ENCODE measurements around the gene CYLD. TPM values are rescaled to one million over a fixed set of nuclear protein-coding genes. Genes with fewer than 3 reads are reported as not detected.
A peak's percentile ranks its signal among the peaks of the same experiment; 100 is the strongest.

Gene CYLD
- total and polyA plus RNA-seq, 2 of the 4 experiments (the other 2 are of a cell fraction): 16.2 to 37.3 TPM

GRCh38 chr16:50719401-50720337 lies 22.2 kb upstream of the CYLD start:
- H2BK120ac ChIP-seq (ENCODE audit: low read depth, low read length): no peak overlapping the region
- no peak overlapping the region for H2BK20ac ChIP-seq (ENCODE audit: low read depth, low read length)
- no peak overlapping the region for H4K8ac ChIP-seq (ENCODE audit: low read depth in 2 of 2, low read length in 2 of 2)
- no peak overlapping the region for H3K9ac ChIP-seq (ENCODE audit: low read depth, low read length)
- H3K9me1 ChIP-seq (ENCODE audit: insufficient read depth, low read length): no peaks in the 10 kb centered on the region
- H3K18ac ChIP-seq (ENCODE audit: low read depth, low read length): no peak overlapping the region
- H3K4ac ChIP-seq (ENCODE audit: low read depth, low read length): no peak overlapping the region
- H4K20me1 ChIP-seq (ENCODE audit: insufficient read depth, low read length): no peaks in the 10 kb centered on the region
- no peak overlapping the region for H3K23ac ChIP-seq (ENCODE audit: low read depth, low read length)
- WGBS, 2 experiments (ENCODE audit: extremely low coverage in 2 of 2, insufficient read length in 1 of 2): 89% methylated on average over 4 of the region's 20 CpGs; no CpG with 5 or more reads in 1 of the 2 experiments
- H3K27me3 ChIP-seq (ENCODE audit: control insufficient read depth, insufficient read depth, low read length): no peaks in the 10 kb centered on the region; the same call in 1 of the 2 replicates
- no peak overlapping the region for H2BK5ac ChIP-seq (ENCODE audit: low read depth, low read length, poor library complexity, severe bottlenecking)
- DNase-seq (no peak), ATAC-seq (ENCODE audit: low read depth) (no peak)
- H2AK9ac ChIP-seq (replicated peaks; ENCODE audit: low read depth, low read length, poor library complexity): peak overlapping the region; percentile 10
- H3K4me1 ChIP-seq (ENCODE audit: control insufficient read depth, insufficient read depth, low read length): no peaks in the 10 kb centered on the region
- H3K56ac ChIP-seq (ENCODE audit: extremely low read depth, insufficient read depth, low read length): no peak overlapping the region
- in situ Hi-C loops (cut with MboI; ENCODE audit: low sequenced_read_pairs) (no loop called here), intact Hi-C loops (cut with micrococcal nuclease) (no loop called here), dilution Hi-C loops (cut with HindIII; ENCODE audit: low sequenced_read_pairs, unreplicated experiment) (no loop called here)
- no peaks in the 10 kb centered on the region; the same call in 1 of the 2 replicates for H3K9me3 ChIP-seq (ENCODE audit: control insufficient read depth, insufficient read depth, low read length)
- BruUV-seq (replicated peaks): no TSS peak
- H3K4me3 ChIP-seq (ENCODE audit: insufficient read depth, low read depth, low read length): no peak overlapping the region
- no peaks in the 10 kb centered on the region for H3K79me1 ChIP-seq (ENCODE audit: low read depth in 1 of 2, low read length in 2 of 2)
- H2AK5ac ChIP-seq (ENCODE audit: low read depth, low read length): no peak overlapping the region
- CTCF ChIA-PET: interaction anchor here (0.6 to 1.2 kb wide), 2 partner anchors 9 to 87 kb away, joined by 3 read pairs; no protein-coding TSS in a partner anchor
- peak overlapping the region; percentile 23 for H2AFZ ChIP-seq (replicated peaks; ENCODE audit: low read length, poor library complexity)
- no peak overlapping the region for H4K5ac ChIP-seq (ENCODE audit: low read depth, low read length)
- H3K4me2 ChIP-seq (ENCODE audit: low read depth, low read length): no peak overlapping the region
- H2BK15ac ChIP-seq (ENCODE audit: low read depth, low read length): no peak overlapping the region
- H4K91ac ChIP-seq (ENCODE audit: insufficient read depth, low read depth, low read length): no peak overlapping the region
- POLR2A ChIA-PET (ENCODE audit: unreplicated experiment): no interaction called here
- H3K27ac ChIP-seq (ENCODE audit: insufficient read depth, low read length): no peak overlapping the region
- H3K14ac ChIP-seq (replicated peaks; ENCODE audit: low read depth, low read length): no peak overlapping the region
- H3K36me3 ChIP-seq (ENCODE audit: control insufficient read depth, insufficient read depth, low read length): no peaks in the 10 kb centered on the region
- no peak for TF ChIP-seq MXI1 (IDR thresholded peaks at IDR 0.05; ENCODE audit: borderline replicate concordance, low read depth, low read length)
- TF ChIP-seq CEBPB (IDR thresholded peaks at IDR 0.05; ENCODE audit: low read depth, low read length): no peak
- TF ChIP-seq POLR2A (IDR thresholded peaks at IDR 0.05; ENCODE audit: low read depth, low read length): no peak
- TF ChIP-seq RCOR1 (IDR thresholded peaks at IDR 0.05; ENCODE audit: insufficient replicate concordance, low read length): no peak
- no peak for TF ChIP-seq ELK1 (IDR thresholded peaks at IDR 0.05; ENCODE audit: borderline replicate concordance, low read depth, low read length)
- TF ChIP-seq NFE2L2 (IDR thresholded peaks at IDR 0.05; ENCODE audit: low read depth, low read length): no peak
- no peak for TF ChIP-seq MAFK (IDR thresholded peaks at IDR 0.05; ENCODE audit: low read depth, low read length)
- TF ChIP-seq BHLHE40 (IDR thresholded peaks at IDR 0.05; ENCODE audit: low read depth, low read length): no peak
- no peak for TF ChIP-seq CHD1 (IDR thresholded peaks at IDR 0.05; ENCODE audit: low read depth, low read length)
- no peak for TF ChIP-seq CTCF (conservative IDR thresholded peaks at IDR 0.05; ENCODE audit: low read depth, low read length)
- TF ChIP-seq USF2 (IDR thresholded peaks at IDR 0.05; ENCODE audit: low read depth, low read length): no peak
- TF ChIP-seq RAD21 (IDR thresholded peaks at IDR 0.05; ENCODE audit: low read length): no peak
- TF ChIP-seq SMC3 (IDR thresholded peaks at IDR 0.05; ENCODE audit: low read depth, low read length): no peak
- TF ChIP-seq RFX5 (IDR thresholded peaks at IDR 0.05; ENCODE audit: low read depth, low read length): no peak

All from IMR-90 (cell line).